Astrocyte of the hippocampus (primary cell): ENCODE results near the gene ZNF830.
"Not testable (repeated sequence)": the region's sequence is repeated elsewhere in the genome, so short reads cannot be mapped to it uniquely, and the experiment has no call there.

Experiments
- DNase-seq: peaks from one replicate; pipeline ENCODE4 v3.0.0; 2011; ENCODE audit warnings: low read depth, low spot score

The ZNF830 gene

GRCh38 chr17:34990921-34991365 lies 29.6 kb downstream of the ZNF830 start:
- DNase-seq, result no peak

- no peak for DNase-seq
Observed at GRCh38 chr17:34991606-34992005, 30.3 kb downstream of the ZNF830 start.

- no peak for DNase-seq
Observed at GRCh38 chr17:34993031-34993430, 31.7 kb downstream of the ZNF830 start.

GRCh38 chr17:34996422-34997285 lies 35.3 kb downstream of the ZNF830 start:
- no peak for DNase-seq

GRCh38 chr17:34997355-34997862 lies 36.1 kb downstream of the ZNF830 start:
- DNase-seq, result peak; percentile 90

GRCh38 chr17:34998205-34998604 lies 36.9 kb downstream of the ZNF830 start:
- peak; percentile 89 for DNase-seq

GRCh38 chr17:34999456-34999855 lies 38.1 kb downstream of the ZNF830 start:
- no peak for DNase-seq

- not testable (repeated sequence) for DNase-seq
Observed at GRCh38 chr17:35000965-35001364, 39.6 kb downstream of the ZNF830 start.

GRCh38 chr17:35001549-35001948 lies 40.2 kb downstream of the ZNF830 start:
- no peak for DNase-seq

GRCh38 chr17:35002876-35003551 lies 41.7 kb downstream of the ZNF830 start:
- peak; percentile 80 for DNase-seq

GRCh38 chr17:35003778-35004177 lies 42.4 kb downstream of the ZNF830 start:
- DNase-seq, result no peak

GRCh38 chr17:35006345-35006744 lies 45.0 kb downstream of the ZNF830 start:
- DNase-seq, result no peak

GRCh38 chr17:35006961-35007360 lies 45.6 kb downstream of the ZNF830 start:
- no peak for DNase-seq

- no peak for DNase-seq
Observed at GRCh38 chr17:35010093-35010492, 48.8 kb downstream of the ZNF830 start.

GRCh38 chr17:35011671-35012216 lies 50.4 kb downstream of the ZNF830 start:
- no peak for DNase-seq
